CD4-positive, alpha-beta T cell treated with Interferon gamma for 1 hour (primary cell): ENCODE results near the gene IPO8.

Experiments
- DNase-seq: peaks from one replicate; pipeline ENCODE4 v3.0.0-alpha.2; 2020

The IPO8 gene

DNA sequence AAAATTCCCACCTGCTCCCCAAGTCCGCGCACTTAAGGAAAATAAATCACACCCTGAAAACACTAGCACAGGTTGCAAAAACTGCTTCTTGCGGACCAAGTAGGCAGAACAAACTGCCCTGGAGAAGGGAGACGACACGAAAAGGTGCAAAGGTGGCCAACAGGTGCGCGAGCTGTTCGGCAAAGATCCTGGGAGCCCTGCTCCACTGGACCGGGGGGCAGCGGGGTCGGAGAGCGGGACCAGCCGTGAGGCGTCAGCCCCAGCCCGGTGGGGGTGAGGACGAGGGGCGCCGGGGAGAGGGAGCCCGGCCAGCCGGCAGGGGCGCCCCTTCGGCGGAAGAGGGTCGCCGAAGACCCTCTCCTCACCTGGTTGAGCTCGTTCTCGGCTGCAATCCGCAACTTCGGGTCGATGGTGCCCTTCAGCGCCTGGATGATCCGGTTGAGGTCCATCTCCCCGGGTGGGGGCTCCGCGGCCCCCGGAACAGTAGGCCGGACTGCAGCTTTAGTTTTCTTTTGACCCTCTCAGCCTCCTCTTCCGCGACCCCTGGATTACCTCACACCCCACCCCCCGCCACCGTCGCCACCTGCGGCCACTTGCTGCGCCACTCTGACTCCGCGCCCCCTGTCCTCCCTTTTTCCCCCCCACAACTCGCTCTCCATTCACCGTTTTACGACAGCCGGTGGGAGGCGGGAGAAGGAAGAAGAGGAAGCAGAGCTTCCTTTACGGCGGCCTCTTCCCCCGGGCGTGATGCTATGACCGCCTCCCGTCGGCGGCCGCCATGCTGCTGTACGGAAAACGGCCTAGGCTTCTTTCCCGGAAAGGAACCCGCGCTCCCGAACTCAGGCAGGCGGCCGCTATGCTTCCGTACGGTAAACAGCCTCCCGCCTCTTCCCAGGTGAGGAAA is at the start of gene IPO8:
IPO8 (minus strand) TSS at position 671 of the 904 bp plus-strand sequence; CDS start at position 449, 222 bp downstream.
- peak; percentile 88 for DNase-seq

DNA sequence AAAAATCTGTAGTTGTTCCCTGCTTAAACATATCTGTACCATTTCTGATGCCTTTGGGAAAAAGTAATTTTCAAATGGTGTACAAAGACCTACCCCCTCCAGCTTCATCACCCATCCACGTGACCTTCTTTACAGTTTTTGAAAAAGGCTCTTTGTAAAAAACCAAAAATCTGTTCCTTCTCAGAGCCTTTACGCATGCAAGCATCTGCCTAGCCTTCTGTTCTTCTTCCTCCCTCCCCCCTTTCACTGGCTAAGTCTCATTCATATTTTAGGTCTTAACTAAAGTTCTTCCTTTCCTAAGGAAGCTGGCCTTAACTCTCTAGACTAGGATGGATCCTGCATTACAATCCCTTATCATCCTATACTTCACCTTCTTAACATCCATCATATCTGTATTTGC is 48.7 kb upstream of the IPO8 start:
- no peak for DNase-seq

DNA sequence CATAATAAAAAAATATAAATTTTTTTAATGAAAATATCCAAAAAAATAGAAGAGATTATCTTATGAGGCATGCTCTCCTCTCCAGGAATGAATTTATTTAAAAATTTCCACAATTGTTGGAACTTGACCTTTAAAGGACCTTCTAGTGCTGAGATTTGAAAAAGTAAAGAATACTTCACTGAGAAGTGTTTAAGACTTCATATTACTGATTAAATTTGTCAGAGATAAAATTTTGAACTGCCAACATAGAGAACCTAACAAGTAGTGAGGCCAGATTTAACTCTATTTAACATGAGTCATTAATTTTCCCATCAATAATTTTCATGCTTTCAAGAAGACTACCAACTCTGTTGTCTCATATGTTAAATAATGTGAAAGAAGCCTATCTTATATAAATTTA is 44.6 kb upstream of the IPO8 start:
- DNase-seq, result no peak

DNA sequence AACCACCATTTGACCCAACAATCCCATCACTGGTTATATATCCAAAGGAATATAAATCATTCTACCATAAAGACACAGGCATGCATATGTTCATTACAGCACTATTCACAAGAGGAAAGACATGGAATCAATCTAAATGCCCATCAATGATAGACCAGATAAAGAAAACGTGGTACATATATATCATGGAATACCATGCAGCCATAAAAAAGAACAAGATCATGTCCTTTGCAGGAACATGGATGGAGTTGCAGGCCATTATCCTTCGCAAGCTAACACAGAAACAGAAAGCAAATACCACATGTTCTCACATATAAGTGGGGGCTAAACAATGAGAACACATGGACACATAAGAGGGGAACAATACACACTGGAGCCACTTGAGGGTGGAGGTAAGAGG is 43.4 kb upstream of the IPO8 start:
- DNase-seq, result no peak

DNA sequence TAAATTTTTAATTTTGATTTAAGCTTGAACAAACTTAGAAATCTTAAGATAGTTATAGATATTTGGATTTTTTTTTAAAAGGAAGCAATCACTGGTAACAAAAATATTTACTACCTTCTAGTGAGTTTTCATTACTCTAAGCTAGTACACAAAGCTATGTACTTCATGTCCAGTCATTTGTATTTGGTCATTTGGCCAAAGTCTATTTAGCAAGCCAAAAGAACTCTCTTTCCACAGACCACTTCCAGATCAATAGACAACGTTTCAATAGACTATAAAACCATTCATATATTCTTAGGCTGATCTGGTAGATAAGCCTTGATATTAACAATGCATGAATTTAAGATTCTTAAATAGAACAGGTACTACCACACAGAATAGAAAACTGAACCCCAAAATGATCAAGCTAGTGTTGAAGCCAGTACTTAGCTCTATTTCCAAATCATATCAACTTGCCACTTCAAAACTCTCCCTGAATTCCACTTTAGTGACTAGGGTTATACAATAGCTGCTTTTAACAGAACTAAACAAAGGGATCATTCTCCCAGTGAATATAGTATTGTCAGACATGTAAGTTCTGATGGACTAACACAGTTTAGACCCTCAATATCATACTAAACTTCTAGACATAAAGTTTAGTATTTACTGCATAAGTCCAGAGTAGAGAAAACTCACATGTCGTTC is 37.4 kb upstream of the IPO8 start:
- no peak for DNase-seq

DNA sequence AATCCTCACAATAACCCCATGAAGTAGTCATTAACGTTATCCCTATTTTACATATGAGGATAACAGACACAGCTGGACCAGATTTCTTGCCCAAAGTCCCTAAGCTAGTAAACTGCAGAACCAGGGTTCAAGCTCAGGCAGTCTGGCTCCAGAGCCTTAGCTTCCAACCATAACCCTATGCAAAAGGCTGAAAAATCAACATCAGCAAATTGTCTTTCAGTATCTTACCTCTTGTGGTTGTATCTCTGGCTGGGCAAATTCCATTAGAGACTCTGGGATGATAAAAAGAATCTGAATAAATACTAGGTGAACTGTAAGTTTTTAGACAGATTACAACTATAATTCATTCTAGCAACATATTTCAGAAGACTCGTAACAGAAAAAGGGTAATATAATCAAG is 34.3 kb upstream of the IPO8 start:
- DNase-seq, result no peak

DNA sequence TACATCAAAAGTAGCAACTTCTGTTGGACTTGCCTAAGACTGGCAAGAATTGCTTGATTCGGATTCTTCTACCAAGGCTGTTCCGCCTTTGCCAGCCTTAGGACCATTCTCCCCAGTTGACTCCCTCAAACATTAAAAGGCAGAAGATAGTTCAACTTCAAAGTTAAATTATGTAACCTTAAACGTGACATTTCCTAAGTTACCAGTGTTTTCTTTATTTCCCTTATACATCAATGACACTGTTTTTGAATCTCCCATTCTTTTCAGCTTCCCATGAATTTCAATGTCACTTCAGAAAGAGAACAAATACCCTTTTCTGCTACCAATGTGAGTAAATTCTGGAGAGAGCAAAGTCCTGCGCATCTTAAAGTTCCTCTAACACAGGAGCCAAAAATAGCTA is 33.9 kb upstream of the IPO8 start:
- DNase-seq, result no peak

DNA sequence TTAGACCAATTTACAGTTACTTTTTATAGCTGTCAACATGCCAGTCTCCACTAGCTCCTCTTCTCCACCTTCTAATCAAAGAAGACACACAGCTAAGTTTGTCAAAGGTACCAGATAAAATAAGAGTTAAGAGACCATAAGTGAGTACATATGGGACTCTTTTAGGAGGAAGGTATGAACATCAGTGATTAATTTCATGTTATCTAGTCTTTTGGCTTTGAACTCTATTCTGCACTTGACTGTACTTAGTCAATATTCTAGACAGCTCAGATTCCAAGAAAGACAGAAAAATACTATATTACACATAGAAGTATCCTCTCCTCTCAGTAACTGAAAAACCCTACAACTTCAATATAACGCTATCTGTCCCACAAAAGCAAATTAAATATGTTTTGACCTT is 31.0 kb upstream of the IPO8 start:
- no peak for DNase-seq

DNA sequence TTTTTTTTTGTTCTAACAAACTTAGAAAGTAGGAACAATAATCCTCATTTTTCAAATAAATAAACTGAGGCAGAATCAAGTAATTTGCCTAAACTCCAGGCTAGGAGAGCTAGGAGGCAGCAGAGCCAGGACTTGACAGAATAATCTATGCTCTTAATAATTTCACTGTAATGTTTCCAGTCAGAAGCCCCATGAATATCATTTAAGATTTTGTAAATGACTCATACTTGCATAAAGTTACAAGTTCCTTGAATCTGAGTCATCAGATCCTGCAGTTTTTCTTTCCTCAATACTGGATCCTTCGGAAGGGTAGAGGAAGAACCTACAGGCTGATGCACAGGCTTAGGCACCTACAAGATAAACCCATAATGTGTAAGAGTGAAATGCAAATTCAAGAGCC is 30.1 kb upstream of the IPO8 start:
- no peak for DNase-seq

DNA sequence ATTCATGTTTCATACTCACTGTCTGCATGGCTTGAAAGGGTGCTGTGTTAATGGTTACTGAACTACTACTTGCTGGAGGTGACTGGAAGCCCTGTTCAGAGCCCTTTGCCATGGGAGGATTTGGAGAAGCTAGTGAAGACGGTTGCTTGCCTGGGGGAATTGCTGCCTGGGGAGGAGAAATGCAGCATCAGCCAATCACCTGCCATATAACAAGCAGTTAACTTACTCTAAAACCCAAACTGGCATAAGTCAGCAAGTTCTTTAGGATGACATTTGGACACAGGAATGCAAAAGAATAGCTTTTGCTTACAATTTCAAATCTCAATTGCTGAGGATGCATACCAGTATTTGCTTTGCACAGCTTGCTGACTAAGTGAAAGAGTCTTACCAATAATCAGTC is 23.4 kb upstream of the IPO8 start:
- no peak for DNase-seq

DNA sequence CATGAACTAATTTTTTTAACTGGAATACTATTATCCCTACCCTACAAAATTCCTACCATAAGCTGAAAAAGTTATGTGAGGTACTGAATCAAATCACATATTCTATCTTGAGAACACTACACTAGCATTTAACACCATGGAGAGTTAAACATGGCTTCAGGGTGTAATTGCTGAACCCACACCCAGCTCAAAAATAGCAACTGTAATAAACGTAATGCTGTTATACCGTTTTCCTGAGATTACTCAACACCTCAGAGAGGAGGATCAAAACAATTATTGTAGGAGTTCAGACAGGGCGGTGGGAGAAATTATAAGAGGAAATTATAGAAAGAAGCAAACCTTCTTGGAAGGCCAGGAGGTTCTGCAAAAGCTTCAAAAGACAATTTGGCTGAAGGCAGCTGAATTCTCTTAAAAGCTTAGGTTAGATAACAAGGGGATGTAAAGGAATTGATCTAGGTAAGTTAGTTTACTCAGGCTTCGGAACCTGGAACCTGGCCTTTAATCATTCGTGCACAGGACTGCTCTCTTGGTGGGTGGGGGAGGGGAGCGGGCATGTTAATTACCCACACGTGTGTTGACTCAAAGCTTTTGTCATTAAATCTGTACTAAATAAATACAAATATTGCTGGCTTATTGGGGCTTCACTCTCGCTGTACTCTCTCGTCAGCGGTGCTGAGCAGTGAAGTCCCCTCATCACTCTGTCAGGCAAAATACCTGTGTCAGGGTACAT is 12.1 kb upstream of the IPO8 start:
- DNase-seq, result no peak

DNA sequence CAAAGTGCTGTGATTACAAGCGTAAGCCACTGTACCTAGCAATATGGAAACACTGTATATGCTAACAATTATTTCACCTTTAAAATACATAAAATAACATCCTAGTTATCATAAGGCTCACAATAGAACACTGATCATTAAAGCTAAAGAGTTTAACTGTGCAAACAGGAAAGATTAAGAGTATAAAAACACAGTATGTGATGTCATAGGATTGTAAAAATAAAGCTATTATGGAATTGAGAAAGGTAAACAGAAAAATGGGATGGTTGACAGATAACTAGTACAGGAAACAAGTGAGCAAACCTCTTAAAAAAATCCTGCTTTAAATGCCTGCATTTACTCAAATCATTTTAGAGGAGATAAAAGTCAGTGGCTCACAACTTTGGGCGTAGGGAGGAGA is 10.8 kb upstream of the IPO8 start:
- no peak for DNase-seq

DNA sequence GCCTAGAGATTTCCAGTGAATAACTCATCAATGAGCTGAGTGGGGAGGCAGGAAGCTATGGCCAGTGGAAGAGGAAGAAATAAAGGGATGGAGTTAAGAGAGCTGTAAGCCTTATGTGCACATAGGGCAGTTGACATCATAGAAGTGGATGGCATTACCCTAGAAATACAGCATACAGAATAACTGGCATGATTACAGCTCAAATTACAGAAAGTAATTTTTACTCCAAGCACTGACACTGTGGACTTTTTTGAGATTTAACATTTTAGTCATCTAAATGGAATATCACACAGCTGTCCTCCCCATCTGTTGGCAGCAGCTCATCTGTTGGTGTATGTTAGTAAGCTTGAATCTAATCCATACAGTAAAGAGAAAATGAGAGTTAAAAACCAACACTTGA is 5.4 kb upstream of the IPO8 start:
- no peak for DNase-seq

DNA sequence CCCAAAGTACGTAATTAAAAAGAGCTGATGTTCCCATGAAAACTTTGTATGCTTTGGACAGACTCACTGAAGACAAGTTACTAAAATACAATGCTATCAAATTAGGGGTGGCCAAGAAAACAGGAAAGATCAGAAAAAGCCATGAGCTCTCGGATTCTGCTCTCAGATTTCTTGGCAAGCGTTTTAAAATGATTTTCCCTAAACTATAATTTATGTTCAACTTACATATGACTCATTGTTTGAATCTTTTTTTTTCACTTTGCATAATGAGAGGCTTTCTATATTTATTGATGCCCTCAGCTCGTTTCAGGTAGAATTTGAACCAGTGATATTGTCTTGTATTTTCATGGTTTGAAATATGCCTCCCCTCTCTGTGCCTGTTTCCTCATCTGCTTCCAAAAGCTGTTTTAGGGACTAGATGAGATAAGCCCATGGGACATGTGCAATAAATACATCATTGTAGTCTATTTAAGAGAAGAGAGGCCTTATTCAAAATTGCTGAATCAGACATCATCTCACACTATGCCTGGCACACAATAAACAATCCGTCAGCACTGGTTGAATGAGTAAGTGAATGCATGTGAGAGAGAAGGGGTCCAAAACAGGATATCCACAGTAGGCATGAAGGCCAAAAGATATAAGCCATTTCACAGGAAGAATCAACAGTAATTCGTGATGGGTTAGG is 4.7 kb upstream of the IPO8 start:
- no peak for DNase-seq

DNA sequence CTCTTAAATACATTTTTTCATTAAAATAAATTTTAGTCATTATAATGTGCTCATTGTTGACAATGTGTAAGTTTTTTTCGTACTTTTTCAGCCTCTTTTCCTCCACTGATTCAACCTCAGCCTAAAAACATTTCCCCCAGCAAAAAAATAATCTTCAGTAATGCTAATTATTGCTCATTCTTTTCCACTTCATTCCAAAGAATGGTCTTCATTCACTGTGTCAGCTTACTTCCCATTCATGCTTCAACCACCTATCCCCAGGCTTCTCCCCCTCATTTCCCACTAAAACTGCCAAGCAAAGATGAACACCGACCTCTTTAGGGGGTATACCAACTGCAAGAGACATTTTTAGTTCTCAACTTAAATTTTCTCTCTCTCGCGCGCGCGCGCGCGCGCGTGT is 2.7 kb upstream of the IPO8 start:
- DNase-seq, result no peak

DNA sequence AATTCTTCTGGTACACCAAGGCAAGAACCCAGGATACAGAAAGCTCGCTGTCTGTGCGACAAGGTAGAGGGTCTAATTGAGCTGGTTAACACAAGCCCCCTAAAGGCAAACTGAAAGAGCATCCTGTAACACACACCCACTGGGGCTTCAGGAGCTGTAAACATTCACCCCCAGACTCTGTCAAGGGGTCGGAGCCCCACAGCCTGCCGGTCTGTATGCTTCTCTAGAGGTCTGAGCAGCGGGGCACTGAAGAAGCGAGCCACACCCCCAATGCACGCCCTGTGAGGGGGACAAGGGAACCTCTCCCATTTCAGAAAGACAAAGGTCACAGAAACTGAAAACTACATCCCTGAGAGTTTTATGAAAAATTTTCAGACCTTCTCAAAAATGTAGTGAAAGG is 1.3 kb upstream of the IPO8 start:
- no peak for DNase-seq

DNA sequence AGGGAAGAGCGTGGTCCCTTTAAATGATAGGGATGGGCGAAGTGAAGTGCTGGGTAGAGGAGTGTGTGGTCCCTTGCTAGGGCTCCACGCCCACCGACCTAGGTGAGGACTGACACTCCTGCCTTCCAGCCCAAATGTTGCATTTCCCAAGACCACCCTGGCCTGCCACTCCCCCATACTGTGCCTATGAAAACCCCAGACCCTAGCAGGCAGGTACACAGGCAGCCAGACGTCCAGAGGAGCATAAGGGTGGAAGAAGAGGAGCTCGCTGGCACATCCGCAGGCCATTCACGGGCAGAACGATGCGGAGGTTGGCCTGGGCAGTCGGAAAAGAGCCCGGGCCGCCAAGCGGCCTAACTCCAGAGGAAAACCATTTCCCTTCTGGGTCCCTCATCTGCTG is 817 bp upstream of the IPO8 start:
- no peak for DNase-seq

DNA sequence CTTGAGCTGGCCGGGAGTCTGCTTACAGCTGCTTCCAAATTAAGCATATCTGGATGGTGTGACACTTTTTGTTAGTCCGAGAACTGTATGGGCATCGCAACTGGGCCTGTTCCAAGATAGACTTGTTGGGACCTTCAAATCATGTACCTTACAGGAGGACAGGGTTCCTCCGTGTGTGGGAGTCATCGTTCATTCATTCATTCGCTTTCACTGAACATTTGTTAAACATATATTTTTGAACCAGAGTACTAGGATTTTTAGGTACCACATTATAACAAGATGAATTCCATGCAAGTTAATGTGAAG is 387 bp upstream of the IPO8 start:
- no peak for DNase-seq

DNA sequence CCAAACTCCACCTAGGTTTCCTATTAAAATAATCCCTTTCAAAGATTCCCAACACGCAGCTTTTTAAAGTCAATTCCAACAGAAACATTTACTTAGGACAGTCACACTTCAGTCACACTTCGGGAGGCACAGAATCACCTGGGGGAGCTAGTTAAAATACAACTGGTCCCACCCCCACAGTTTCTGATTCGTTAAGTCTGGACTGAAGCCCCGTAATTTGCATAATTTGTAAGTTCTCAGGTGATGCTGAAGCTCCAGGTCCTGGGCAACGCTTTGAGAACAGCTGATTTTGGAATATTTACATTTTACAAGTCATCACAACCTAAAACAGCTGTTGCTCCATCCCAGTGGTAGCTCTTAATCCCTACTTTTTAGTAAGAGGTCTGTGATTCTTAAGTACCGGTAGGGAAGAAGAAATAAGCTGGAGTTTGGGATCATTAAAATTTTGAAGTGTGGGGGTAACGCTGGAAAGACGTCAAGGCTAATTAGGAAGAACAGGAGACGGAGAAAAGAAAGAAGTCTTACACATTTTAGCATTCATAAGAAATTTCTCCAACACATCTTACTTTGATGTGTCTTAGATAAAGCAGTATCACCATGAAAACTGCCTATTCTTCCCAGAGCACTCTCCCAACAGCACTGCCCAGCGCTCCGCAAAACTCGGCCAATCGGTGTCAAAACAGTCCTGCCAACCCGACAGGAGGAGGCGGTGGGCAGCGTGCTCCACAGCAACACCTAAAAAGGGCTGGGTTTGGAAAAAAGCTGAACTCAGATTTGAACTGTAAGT is 1.1 kb downstream of the IPO8 start:
- DNase-seq, result peak; percentile 1

DNA sequence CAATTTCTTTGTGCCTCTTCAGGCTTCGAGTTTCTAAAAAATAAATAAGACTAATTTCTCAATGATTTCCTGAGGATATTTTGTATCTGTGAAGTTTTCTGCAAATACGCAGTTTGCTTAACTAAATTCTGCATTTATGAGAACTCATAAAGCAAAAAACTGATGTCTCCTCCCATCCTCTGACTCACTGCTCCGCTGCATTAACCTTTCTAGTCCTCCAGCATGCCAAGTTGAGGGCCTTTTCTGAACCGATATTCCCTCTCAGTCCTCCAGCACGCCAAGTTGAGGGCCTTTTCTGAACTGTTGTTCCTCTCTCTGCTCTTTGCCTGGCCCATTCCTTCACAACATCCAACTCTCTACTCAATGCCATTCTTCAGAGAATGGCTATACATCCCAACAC is 3.2 kb downstream of the IPO8 start:
- DNase-seq, result no peak

DNA sequence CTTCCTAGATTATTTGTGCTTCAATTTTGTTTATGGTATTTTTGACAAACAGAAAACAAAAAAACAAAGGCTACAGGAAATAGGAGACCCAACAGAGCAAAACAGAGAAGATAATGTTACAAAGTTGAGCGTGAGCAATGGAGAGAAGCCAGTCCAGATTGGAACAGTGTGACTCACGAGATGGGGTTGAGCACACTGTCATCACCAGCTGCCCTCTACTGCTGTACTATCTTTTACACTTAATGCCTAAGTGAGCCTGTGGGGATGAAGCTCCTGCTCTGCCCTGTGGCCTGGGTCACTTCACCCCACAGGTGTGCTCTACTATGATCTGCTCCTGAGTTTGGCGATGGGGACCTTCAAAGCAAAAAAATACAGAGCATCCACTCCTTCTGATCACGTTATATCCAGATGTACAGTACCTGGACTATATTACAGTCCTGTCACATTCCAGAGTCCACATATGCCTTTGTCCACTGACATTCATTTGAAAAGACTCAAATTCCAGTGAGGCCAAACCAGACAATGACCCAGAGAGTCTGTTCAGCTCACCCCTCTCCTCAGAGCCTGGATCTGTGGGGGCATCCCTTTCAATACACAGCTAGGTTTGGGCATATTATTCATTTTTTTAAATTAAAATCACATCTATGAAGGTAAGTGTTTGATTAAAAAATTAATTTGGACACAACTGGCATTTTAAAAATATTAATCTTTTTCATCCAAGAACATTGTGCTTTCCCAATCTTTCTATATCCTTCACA is 4.4 kb downstream of the IPO8 start:
- DNase-seq, result no peak
